Stimulated activated effector memory CD8-positive, alpha-beta T cell treated with anti-CD3 and anti-CD28 coated beads, Interleukin-12 subunit alpha, Interleukin-12 subunit beta, amount 100 ng/mL, for 72 hours (primary cell): ENCODE measurements around the gene SHISAL1.
A peak's percentile ranks its signal among the peaks of the same experiment; 100 is the strongest.

ENCODE experiments used
- ATAC-seq: fragments of 150-1000 bp; cut with Tn5 transposase; 2 replicates; pipeline ENCODE4 v1.10.0; 2021
- DNase-seq, 2 donors: peaks; one replicate each; pipeline ENCODE4 v3.0.0; 2021 to 2022; ENCODE audit warnings: low spot score in 2 of 2
- H3K27ac Mint-ChIP-seq: one replicate; pipeline ENCODE4 v1.8.0; 2022; ENCODE audit warnings: mild to moderate bottlenecking, mixed read lengths
- H3K36me3 Mint-ChIP-seq: one replicate; pipeline ENCODE4 v1.8.0; 2022; ENCODE audit warnings: mild to moderate bottlenecking, mixed read lengths
- H3K4me1 Mint-ChIP-seq: one replicate; pipeline ENCODE4 v1.8.0; 2022; ENCODE audit warnings: mixed read lengths
- H3K4me3 Mint-ChIP-seq: one replicate; pipeline ENCODE4 v1.8.0; 2022; ENCODE audit warnings: mild to moderate bottlenecking, mixed read lengths
- H3K9me3 Mint-ChIP-seq: one replicate; pipeline ENCODE4 v1.8.0; 2022; ENCODE audit warnings: mixed read lengths

SHISAL1 gene

GRCh38 chr22:44273175-44273574 lies 39.6 kb downstream of the SHISAL1 start:
- H3K4me1 Mint-ChIP-seq, result no peaks in the 10 kb centered on the region
- no peak for ATAC-seq

DNA sequence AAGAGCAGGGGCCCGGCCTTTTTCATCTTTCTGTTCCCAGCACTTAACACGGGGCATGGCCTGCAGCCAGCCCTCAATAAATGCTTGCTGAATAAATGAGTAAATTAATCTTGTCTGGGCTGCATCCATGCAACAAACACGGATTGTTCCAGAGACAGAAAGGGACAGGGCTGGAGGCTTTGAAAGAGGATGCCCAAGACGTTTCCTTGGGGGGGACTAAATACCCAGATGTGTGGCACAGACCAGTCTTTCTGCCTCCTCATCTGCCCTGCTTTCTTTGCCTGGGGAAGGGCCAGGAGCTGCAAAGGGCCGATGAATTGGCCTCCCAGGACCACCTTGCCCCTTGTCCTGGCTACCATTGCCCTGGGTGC lies 40.4 kb downstream of the SHISAL1 start:
- Mint-ChIP-seq H3K9me3 (no peaks in the 10 kb centered on the region), H3K4me1 (no peaks in the 10 kb centered on the region), H3K36me3 (no peaks in the 10 kb centered on the region), H3K27ac (no peak overlapping the region), H3K4me3 (no peak overlapping the region)
- no peak for ATAC-seq
- no peak for DNase-seq

More at GRCh38 chr22:44273175-44273574, 39.6 kb downstream of the SHISAL1 start:
- no peak overlapping the region for H3K27ac Mint-ChIP-seq
- no peak overlapping the region for H3K4me3 Mint-ChIP-seq
- H3K9me3 Mint-ChIP-seq, result no peaks in the 10 kb centered on the region
- H3K36me3 Mint-ChIP-seq, result no peaks in the 10 kb centered on the region
- DNase-seq, result no peak

DNA sequence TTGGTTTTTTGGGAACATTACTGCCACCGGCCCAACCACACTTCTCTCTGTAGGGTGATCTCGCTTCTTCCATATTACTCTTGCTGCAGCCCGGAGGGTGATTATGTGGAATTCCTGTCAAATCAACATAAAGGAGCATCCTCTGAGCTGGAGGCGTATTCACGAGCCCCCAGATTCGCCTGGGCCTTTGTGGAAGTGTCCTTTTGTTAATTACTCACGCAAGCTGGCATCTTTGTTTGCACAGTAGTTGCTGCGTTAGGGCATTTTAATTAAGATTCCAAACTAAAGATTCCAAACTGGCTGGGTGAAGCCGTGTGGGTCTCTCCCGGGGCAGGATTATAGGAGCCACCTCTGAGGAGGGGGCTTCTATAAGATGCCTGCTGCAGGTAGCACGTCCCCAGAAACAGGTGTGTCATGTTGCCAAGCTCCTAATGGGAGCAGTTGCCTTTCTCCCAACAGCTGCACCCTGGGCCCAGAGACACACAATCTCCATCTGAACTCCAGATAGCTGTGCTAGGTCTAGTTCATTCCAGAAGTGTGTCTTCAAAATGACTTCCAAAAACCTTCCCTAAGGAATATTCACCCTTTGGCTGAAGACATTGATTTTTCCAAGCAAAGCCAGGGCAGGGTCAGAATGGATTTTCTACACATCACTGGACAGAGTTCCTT lies 40.9 kb downstream of the SHISAL1 start:
- Mint-ChIP-seq H3K36me3 (no peaks in the 10 kb centered on the region), H3K27ac (no peak overlapping the region), H3K4me1 (no peaks in the 10 kb centered on the region), H3K9me3 (no peaks in the 10 kb centered on the region), H3K4me3 (no peak overlapping the region)
- ATAC-seq, result no peak
- DNase-seq, result no peak

GRCh38 chr22:44271010-44271500 lies 41.7 kb downstream of the SHISAL1 start:
- Mint-ChIP-seq H3K4me1 (no peaks in the 10 kb centered on the region), H3K9me3 (no peaks in the 10 kb centered on the region), H3K36me3 (no peaks in the 10 kb centered on the region), H3K4me3 (no peak overlapping the region), H3K27ac (no peak overlapping the region)
- DNase-seq (no peak), ATAC-seq (peak; percentile 6)

GRCh38 chr22:44270556-44270880 lies 42.2 kb downstream of the SHISAL1 start:
- Mint-ChIP-seq H3K9me3 (no peaks in the 10 kb centered on the region), H3K4me1 (no peaks in the 10 kb centered on the region), H3K36me3 (no peaks in the 10 kb centered on the region), H3K27ac (no peak overlapping the region), H3K4me3 (no peak overlapping the region)
- DNase-seq, result no peak
- no peak for ATAC-seq

DNA sequence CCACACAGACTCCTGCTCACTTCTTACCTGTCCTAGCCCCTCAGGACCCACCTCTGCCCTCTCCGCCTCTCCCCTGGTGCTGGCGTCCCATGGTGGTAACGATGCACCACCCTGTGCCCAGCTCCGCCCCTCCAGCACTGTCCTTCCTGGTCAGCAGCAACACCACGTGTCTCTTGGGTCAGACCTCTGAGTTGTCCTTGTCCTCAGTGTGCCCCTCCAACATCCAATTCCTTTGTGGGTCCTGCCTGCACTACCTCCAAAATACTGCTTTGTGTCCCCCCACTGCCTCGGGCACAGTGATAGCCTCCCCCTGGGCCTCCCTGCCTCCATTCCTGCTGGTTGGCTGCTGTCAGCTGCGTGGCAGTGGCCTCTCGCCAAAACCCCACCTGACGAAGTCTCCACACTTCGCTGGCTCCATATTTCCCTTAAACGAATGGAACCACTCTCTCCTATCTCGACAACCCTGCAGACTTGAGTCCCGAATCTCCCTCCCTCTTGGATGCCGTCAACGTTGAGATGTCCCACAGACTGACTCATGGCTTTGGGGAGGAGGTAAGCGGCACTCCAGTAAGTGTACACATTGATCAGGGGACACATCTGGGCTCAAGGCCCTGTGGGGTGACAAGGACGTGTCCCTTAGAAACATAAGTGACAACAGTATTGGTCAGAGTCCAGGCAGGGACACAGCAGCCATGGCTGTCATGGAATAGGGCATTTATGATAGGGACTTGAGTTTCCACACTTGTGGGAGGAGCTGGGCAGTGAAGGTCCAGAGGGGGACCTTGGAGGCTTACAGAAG lies 42.8 kb downstream of the SHISAL1 start:
- no peak overlapping the region for H3K4me3 Mint-ChIP-seq
- no peak overlapping the region for H3K27ac Mint-ChIP-seq
- ATAC-seq (no peak), DNase-seq (no peak)
- H3K9me3 Mint-ChIP-seq, result no peaks in the 10 kb centered on the region
- no peaks in the 10 kb centered on the region for H3K4me1 Mint-ChIP-seq
- peaks cover 2% of the 10 kb centered on the region for H3K36me3 Mint-ChIP-seq

DNA sequence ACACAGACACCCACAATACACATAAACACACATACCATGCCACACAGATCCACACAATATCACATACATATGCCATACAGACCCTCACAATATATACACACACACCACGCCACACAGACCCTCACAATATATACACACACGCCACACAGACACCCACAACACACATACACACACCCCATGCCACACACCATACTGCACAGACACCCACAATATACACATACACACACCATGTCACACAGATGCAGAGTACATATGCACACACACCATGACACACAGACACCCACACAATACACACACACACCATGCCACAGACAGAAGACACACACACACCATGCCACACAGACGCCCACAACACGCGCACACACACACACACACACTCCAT lies 43.6 kb downstream of the SHISAL1 start:
- no peaks in the 10 kb centered on the region for H3K9me3 Mint-ChIP-seq
- H3K4me1 Mint-ChIP-seq, result no peaks in the 10 kb centered on the region
- no peak for DNase-seq
- no peak overlapping the region for H3K4me3 Mint-ChIP-seq
- no peak overlapping the region for H3K27ac Mint-ChIP-seq
- no peak for ATAC-seq
- H3K36me3 Mint-ChIP-seq, result peaks cover 6% of the 10 kb centered on the region

- no peak overlapping the region for H3K4me3 Mint-ChIP-seq
- H3K4me1 Mint-ChIP-seq, result no peaks in the 10 kb centered on the region
- no peak for DNase-seq
- no peak for ATAC-seq
- no peaks in the 10 kb centered on the region for H3K9me3 Mint-ChIP-seq
- peaks cover 6% of the 10 kb centered on the region for H3K36me3 Mint-ChIP-seq
- H3K27ac Mint-ChIP-seq, result no peak overlapping the region
Measured at GRCh38 chr22:44268431-44269116, 44.2 kb downstream of the SHISAL1 start.

DNA sequence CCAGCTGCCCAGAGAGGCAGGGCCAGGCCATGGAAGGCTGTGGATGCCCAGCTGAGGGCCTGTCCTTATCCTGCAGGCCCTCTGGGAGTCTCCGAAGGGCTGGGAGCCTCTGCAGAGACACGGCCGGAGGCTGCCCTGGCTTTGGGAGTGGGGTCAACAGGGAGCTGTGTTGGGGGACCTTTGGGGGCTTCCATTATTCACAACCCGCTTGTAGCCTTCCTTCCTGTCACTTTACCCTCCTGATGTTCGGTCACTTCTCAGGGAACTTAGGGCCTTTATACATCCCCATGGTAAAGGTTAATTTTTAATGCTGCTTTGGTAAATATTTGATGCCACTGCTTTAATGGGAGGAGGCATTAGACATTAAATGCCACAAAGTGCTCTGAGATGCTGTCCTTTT lies 44.9 kb downstream of the SHISAL1 start:
- DNase-seq, result no peak
- Mint-ChIP-seq H3K27ac (no peak overlapping the region), H3K9me3 (no peaks in the 10 kb centered on the region), H3K36me3 (peaks cover 6% of the 10 kb centered on the region), H3K4me3 (no peak overlapping the region), H3K4me1 (no peaks in the 10 kb centered on the region)
- no peak for ATAC-seq

GRCh38 chr22:44266796-44267760 lies 45.7 kb downstream of the SHISAL1 start:
- Mint-ChIP-seq H3K4me3 (no peak overlapping the region), H3K4me1 (no peaks in the 10 kb centered on the region), H3K27ac (no peak overlapping the region), H3K36me3 (peaks cover 6% of the 10 kb centered on the region), H3K9me3 (no peaks in the 10 kb centered on the region)
- DNase-seq (no peak), ATAC-seq (no peak)

GRCh38 chr22:44263547-44263946 lies 49.2 kb downstream of the SHISAL1 start:
- Mint-ChIP-seq H3K4me3 (no peak overlapping the region), H3K36me3 (peaks cover 6% of the 10 kb centered on the region), H3K4me1 (peaks cover 8% of the 10 kb centered on the region), H3K27ac (no peak overlapping the region), H3K9me3 (no peaks in the 10 kb centered on the region)
- ATAC-seq (no peak), DNase-seq (no peak)

GRCh38 chr22:44261861-44262595 lies 50.7 kb downstream of the SHISAL1 start:
- no peak overlapping the region for H3K4me3 Mint-ChIP-seq
- no peaks in the 10 kb centered on the region for H3K9me3 Mint-ChIP-seq
- H3K27ac Mint-ChIP-seq, result no peak overlapping the region
- H3K36me3 Mint-ChIP-seq, result peaks cover 6% of the 10 kb centered on the region
- H3K4me1 Mint-ChIP-seq, result peaks cover 8% of the 10 kb centered on the region
- DNase-seq, result no peak
- no peak for ATAC-seq

GRCh38 chr22:44261164-44261860 lies 51.4 kb downstream of the SHISAL1 start:
- Mint-ChIP-seq H3K9me3 (no peaks in the 10 kb centered on the region), H3K4me1 (peaks cover 8% of the 10 kb centered on the region), H3K4me3 (no peak overlapping the region), H3K36me3 (peaks cover 6% of the 10 kb centered on the region), H3K27ac (peak overlapping the region; percentile 34)
- DNase-seq, result no peak
- no peak for ATAC-seq
